ENCODE measurements around the gene TSHZ1.

The TSHZ1 gene

GRCh38 chr18:75246721-75247610, 36.4 kb downstream of the TSHZ1 start:
- no peak for DNase-seq (ENCODE audit: low read depth in 2 of 2)

DNA sequence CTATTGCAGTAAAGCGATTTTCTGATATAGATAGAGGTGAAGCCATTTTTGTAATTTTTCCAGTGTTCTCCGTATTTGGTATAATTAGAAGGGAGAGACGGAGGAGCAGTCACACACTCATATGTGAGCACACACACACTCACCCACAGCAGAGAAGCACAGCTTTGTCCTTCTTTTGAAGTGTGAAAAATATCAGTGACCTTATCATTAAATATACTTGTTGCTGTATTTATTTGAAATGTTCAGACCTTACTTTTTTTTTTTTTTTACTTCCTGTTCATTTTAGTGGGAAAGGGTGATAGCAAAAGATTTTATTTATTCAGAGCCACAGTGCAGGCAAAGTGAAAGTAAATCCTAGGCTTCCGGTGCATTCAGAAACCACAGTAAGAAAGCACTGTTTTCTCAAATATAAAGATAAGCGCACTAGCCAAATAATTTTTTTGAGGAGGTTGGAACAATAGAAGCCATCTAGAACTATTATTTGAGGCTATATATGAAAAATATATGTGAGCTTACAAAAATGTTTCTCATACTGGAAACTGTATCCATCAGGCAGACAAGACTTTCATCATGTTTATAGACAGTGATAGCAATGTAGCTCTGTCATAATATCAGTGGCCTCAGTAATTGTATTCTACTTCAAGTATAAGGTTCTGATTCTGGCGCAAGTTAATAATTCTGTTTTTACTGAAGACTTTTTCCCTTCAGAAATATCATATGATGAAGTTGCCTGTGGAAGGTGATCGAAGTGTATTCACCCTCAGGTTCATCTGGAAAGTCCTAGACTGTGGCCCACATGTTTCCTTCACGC, 37.2 kb downstream of the TSHZ1 start:
- DNase-seq (ENCODE audit: low read depth in 2 of 2) = no peak

DNA sequence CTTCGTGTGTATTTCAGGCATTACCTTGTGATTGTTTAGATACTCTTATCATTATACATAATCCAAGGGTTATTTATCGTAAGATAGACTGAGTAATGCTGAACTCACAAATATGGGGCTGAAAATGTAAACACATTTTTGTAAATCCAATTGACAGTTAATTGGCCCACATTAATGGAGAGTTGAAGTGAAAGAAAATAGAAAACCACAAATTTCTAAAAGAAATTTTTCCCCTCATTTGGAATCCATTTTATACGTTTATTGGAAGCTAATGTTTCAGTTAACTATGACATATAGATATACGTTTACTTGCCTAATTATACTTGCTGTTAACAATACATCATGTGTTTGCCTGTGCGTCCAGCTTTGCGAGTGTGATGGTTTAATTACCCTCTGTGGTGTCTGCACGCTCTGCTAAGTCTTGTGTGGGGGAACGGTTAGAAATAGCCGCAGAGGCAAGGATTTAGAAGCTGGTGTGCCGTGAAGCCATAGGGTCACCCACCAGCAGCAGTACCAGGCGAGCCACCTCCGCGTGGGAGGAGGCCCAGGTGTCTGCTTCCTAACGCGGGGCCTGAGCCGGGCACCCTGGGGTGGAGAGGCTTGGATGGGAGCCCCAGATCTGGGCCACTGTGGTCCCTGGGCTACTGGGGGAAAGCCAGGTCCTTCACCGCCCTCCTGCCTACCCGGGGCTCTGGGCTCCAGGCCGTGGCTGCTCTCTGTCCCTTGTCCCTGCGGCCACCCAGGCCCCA, 38.0 kb downstream of the TSHZ1 start:
- no peak for DNase-seq (ENCODE audit: low read depth in 2 of 2)

- no peak for DNase-seq (ENCODE audit: low read depth in 2 of 2)
Observed at GRCh38 chr18:75249175-75249518, 38.5 kb downstream of the TSHZ1 start.

- no peak for DNase-seq (ENCODE audit: low read depth in 2 of 2)
Observed at GRCh38 chr18:75249672-75250470, 39.3 kb downstream of the TSHZ1 start.

- DNase-seq (ENCODE audit: low read depth in 2 of 2) = no peak
Observed at GRCh38 chr18:75250471-75250821, 39.8 kb downstream of the TSHZ1 start.

DNA sequence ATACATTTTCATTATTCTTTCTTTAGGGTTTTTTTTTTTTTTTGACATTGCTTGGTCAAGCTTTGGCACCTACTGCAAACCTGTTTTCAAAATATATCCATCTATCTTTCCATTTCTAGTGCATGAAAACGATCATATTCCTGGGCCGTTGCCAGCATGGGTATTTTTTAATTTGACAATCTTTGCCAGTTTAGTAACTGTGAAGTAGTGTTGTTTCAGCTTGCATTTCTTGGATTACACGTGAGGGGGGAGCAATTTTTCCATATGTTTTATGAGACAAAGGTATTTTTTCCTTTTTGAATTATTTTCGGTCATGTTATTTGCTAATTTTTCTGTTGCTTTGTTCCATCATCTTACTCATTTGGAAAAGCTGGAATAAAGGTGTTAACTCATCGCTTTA, 40.9 kb downstream of the TSHZ1 start:
- no peak for DNase-seq (ENCODE audit: low read depth in 2 of 2)

DNA sequence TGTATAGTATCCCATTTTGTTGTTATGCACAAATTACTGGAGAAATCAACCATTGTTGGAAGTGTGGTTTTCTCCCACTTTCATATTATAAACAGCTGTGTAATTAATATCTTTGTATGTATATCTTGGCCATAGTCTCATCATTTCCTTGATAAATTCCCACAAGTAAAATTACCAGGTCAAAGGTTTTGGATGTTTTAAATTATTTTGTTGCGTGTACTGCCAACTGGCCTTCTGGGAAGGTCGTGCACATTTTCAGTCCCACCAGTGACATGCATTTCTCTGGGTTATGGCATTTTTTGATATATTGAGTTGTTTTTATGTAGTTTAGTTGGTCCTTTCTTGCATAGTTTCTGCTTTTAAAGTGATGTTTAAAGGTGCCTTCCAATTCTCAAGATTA, 41.5 kb downstream of the TSHZ1 start:
- no peak for DNase-seq (ENCODE audit: low read depth in 2 of 2)

DNA sequence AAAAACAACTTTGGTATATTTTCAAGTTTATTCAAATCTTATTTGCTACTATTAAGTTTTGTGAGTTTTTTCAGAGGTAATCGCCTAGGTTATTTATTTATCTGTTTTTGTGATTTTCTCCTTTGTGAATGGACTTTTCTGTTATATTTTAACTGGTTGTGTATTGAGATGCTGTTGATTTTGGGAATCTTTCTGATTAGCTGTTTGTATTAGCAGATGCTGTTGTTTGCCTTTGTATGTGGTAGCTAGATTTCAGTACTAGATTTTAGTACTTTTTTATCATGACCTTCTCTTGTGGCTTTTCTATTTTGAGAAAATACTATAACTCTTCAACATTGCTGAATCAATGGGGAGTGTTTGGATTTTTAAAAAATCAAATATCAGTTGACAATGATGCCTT, 42.4 kb downstream of the TSHZ1 start:
- no peak for DNase-seq (ENCODE audit: low read depth in 2 of 2)

- DNase-seq (ENCODE audit: low read depth in 2 of 2) = no peak
Observed at GRCh38 chr18:75253784-75254183, 43.2 kb downstream of the TSHZ1 start.

- DNase-seq (ENCODE audit: low read depth in 2 of 2) = no peak
Observed at GRCh38 chr18:75255094-75255493, 44.5 kb downstream of the TSHZ1 start.

GRCh38 chr18:75256376-75256775, 45.8 kb downstream of the TSHZ1 start:
- no peak for DNase-seq (ENCODE audit: low read depth in 2 of 2)

- DNase-seq (ENCODE audit: low read depth in 2 of 2) = no peak
Observed at GRCh38 chr18:75257605-75258004, 47.0 kb downstream of the TSHZ1 start.

DNA sequence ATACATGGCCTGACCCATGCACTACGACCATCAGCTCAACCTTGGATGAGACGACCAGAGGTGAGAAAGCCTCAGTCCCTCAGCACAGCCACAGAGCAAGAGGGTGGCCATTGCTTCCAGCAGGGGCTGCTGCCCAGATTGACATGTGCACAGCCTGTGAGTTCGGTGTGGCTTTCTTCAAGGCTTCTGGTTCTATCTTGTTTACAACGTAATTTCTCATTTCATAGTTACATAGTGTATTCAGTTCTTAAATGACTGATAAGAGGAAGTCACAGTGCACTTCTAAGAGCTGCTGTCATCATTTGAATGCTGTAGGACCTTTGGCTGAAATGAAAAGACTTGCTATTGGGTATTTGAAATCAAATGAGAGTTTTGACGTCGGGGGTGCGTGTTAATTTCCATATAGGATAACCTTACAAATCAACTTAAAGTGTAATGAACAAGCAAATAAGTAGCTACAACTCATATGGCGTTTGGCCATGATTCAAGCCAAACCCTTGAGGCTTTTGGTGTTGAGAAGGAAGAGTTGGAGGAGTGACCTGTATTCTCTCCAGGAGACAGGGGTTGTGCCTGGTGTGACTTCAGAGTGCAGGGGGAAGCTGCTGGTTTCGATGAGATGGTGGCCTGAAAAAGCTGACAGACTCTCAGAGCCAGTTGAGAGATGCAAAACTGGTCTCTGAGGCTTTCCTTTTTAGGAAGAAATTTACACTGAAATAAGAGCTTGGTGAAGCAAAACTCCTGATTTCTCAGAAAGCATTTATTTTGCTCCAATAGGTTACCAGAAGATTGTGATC, 51.0 kb downstream of the TSHZ1 start:
- DNase-seq (ENCODE audit: low read depth in 2 of 2) = no peak

- no peak for DNase-seq (ENCODE audit: low read depth in 2 of 2)
Observed at GRCh38 chr18:75262511-75262910, 51.9 kb downstream of the TSHZ1 start.

GRCh38 chr18:75264195-75264594, 53.6 kb downstream of the TSHZ1 start:
- no peak for DNase-seq (ENCODE audit: low read depth in 2 of 2)

- DNase-seq (ENCODE audit: low read depth in 2 of 2) = no peak
Observed at GRCh38 chr18:75264926-75265597, 54.5 kb downstream of the TSHZ1 start.

DNA sequence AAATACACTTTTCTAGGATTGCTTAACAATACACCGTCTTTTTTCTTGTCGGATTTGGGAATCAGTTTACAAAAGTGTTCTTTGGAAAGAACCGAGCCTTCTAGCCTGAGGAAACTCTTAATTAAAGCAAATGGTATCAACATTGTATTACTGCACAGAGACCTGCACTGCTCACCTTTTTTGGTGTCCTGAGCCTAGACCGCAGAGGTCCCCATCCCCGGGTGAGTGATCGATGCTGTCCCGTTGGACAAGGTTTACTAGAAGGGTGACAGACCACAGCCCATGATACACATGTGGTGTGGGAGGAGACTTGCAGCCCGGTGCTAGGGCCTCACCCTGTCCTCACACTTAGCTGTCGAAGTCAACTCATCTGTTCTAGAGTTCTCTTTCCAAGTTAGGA, 55.3 kb downstream of the TSHZ1 start:
- no peak for DNase-seq (ENCODE audit: low read depth in 2 of 2)

GRCh38 chr18:75267643-75268363, 57.2 kb downstream of the TSHZ1 start:
- DNase-seq (ENCODE audit: low read depth in 2 of 2) = no peak

GRCh38 chr18:75268364-75268646, 57.7 kb downstream of the TSHZ1 start:
- no peak for DNase-seq (ENCODE audit: low read depth in 2 of 2)

Data from stimulated activated CD8-positive, alpha-beta memory T cell treated with anti-CD3 and anti-CD28 coated beads, Interleukin-15, amount 100 ng/mL, for 48 hours (primary cell).